Stomach smooth muscle (tissue), 2 donors: Measurements from ENCODE around the gene ARHGAP20.
"Not testable (repeated sequence)": the region's sequence is repeated elsewhere in the genome, so short reads cannot be mapped to it uniquely, and the experiment has no call there.

Experiments used
- H3K27ac ChIP-seq: one replicate; pipeline ENCODE4 v1.7.0; 2013; ENCODE audit warnings: mild to moderate bottlenecking, low read length, inconsistent platforms
- H3K27me3 ChIP-seq, 2 donors: one replicate each; pipeline ENCODE4 v1.7.0; 2013; ENCODE audit warnings: low read length in 2 of 2; ENCODE audit not compliant: insufficient read depth in 2 of 2, control insufficient read depth in 1 of 2
- H3K36me3 ChIP-seq, 2 donors: one replicate each; pipeline ENCODE4 v1.7.0; 2013; ENCODE audit warnings: low read length in 2 of 2; ENCODE audit not compliant: control insufficient read depth in 2 of 2, insufficient read depth in 2 of 2
- H3K4me1 ChIP-seq: one replicate; pipeline ENCODE4 v1.7.0; 2013; ENCODE audit warnings: low read length; ENCODE audit not compliant: control insufficient read depth, insufficient read depth
- H3K4me3 ChIP-seq, 2 donors: one replicate each; pipeline ENCODE4 v1.7.0; 2013; ENCODE audit warnings: low read length in 2 of 2
- H3K9ac ChIP-seq, 2 donors: one replicate each; pipeline ENCODE4 v1.7.0; 2013; ENCODE audit warnings: low read length in 2 of 2, mild to moderate bottlenecking in 1 of 2
- H3K9me3 ChIP-seq, 2 donors: one replicate each; pipeline ENCODE4 v1.7.0; 2013; ENCODE audit warnings: low read length in 2 of 2; ENCODE audit not compliant: control insufficient read depth in 2 of 2
- donor health status: healthy.
- donor health status: Pancreatic carcinoma.

The ARHGAP20 gene

GRCh38 chr11:110675548-110675947 lies 36.7 kb downstream of the ARHGAP20 start:
- Histone ChIP-seq H3K4me3 (no peak overlapping the region), H3K9me3 (no peaks in the 10 kb centered on the region), H3K4me1 (no peaks in the 10 kb centered on the region), H3K36me3 (no peaks in the 10 kb centered on the region), H3K27me3 (no peaks in the 10 kb centered on the region), H3K9ac (no peak overlapping the region), H3K27ac (no peak overlapping the region)

GRCh38 chr11:110665689-110666465 lies 46.4 kb downstream of the ARHGAP20 start:
- Histone ChIP-seq H3K9me3 (peaks cover 0 to 2% of the 10 kb centered on the region in 2 donors), H3K9ac (no peak overlapping the region), H3K4me1 (no peaks in the 10 kb centered on the region), H3K27me3 (no peaks in the 10 kb centered on the region), H3K27ac (no peak overlapping the region), H3K4me3 (no peak overlapping the region), H3K36me3 (no peaks in the 10 kb centered on the region)

GRCh38 chr11:110655967-110656366 lies 56.3 kb downstream of the ARHGAP20 start:
- no peaks in the 10 kb centered on the region for H3K9me3 ChIP-seq
- H3K4me3 ChIP-seq: no peak overlapping the region
- H3K4me1 ChIP-seq: no peaks in the 10 kb centered on the region
- no peaks in the 10 kb centered on the region for H3K36me3 ChIP-seq
- no peak overlapping the region for H3K27ac ChIP-seq
- no peak overlapping the region for H3K9ac ChIP-seq
- no peaks in the 10 kb centered on the region for H3K27me3 ChIP-seq

GRCh38 chr11:110654456-110654855 lies 57.8 kb downstream of the ARHGAP20 start:
- Histone ChIP-seq H3K4me3 (no peak overlapping the region), H3K27me3 (no peaks in the 10 kb centered on the region), H3K9ac (no peak overlapping the region), H3K9me3 (no peaks in the 10 kb centered on the region), H3K36me3 (no peaks in the 10 kb centered on the region), H3K4me1 (no peaks in the 10 kb centered on the region), H3K27ac (no peak overlapping the region)

GRCh38 chr11:110645253-110645652 lies 67.0 kb downstream of the ARHGAP20 start:
- H3K36me3 ChIP-seq: no peaks in the 10 kb centered on the region
- H3K9me3 ChIP-seq: no peaks in the 10 kb centered on the region
- no peak overlapping the region for H3K9ac ChIP-seq
- no peaks in the 10 kb centered on the region for H3K4me1 ChIP-seq
- no peaks in the 10 kb centered on the region for H3K27me3 ChIP-seq
- no peak overlapping the region for H3K27ac ChIP-seq
- no peak overlapping the region for H3K4me3 ChIP-seq

GRCh38 chr11:110634370-110634769 lies 77.9 kb downstream of the ARHGAP20 start:
- no peaks in the 10 kb centered on the region for H3K9me3 ChIP-seq

GRCh38 chr11:110631551-110631950 lies 80.7 kb downstream of the ARHGAP20 start:
- Histone ChIP-seq H3K9ac (no peak overlapping the region), H3K9me3 (no peaks in the 10 kb centered on the region), H3K27me3 (no peaks in the 10 kb centered on the region), H3K27ac (no peak overlapping the region), H3K4me3 (no peak overlapping the region), H3K4me1 (no peaks in the 10 kb centered on the region), H3K36me3 (no peaks in the 10 kb centered on the region)

More at GRCh38 chr11:110634370-110634769, 77.9 kb downstream of the ARHGAP20 start:
- no peaks in the 10 kb centered on the region for H3K27me3 ChIP-seq
- H3K36me3 ChIP-seq: no peaks in the 10 kb centered on the region
- H3K4me1 ChIP-seq: no peaks in the 10 kb centered on the region
- no peak overlapping the region for H3K4me3 ChIP-seq
- H3K9ac ChIP-seq: no peak overlapping the region
- no peak overlapping the region for H3K27ac ChIP-seq

GRCh38 chr11:110629594-110629993 lies 82.6 kb downstream of the ARHGAP20 start:
- Histone ChIP-seq H3K4me1 (no peaks in the 10 kb centered on the region), H3K27me3 (no peaks in the 10 kb centered on the region), H3K36me3 (no peaks in the 10 kb centered on the region), H3K9me3 (no peaks in the 10 kb centered on the region), H3K9ac (no peak overlapping the region), H3K4me3 (no peak overlapping the region), H3K27ac (no peak overlapping the region)

GRCh38 chr11:110621826-110622225 lies 90.4 kb downstream of the ARHGAP20 start:
- Histone ChIP-seq H3K9ac (no peak overlapping the region), H3K4me1 (no peaks in the 10 kb centered on the region), H3K9me3 (no peaks in the 10 kb centered on the region), H3K4me3 (no peak overlapping the region), H3K27me3 (no peaks in the 10 kb centered on the region), H3K27ac (no peak overlapping the region), H3K36me3 (no peaks in the 10 kb centered on the region)

- H3K9ac ChIP-seq, H3K9me3 ChIP-seq, H3K27me3 ChIP-seq, H3K4me1 ChIP-seq, H3K4me3 ChIP-seq, H3K36me3 ChIP-seq, H3K27ac ChIP-seq: not testable (repeated sequence)
Observed at GRCh38 chr11:110619366-110619765, 92.9 kb downstream of the ARHGAP20 start.

GRCh38 chr11:110614031-110614430 lies 98.2 kb downstream of the ARHGAP20 start:
- H3K9me3 ChIP-seq: no peaks in the 10 kb centered on the region
- H3K27ac ChIP-seq: no peak overlapping the region
- no peaks in the 10 kb centered on the region for H3K27me3 ChIP-seq
- no peaks in the 10 kb centered on the region for H3K36me3 ChIP-seq
- no peak overlapping the region for H3K9ac ChIP-seq
- no peaks in the 10 kb centered on the region for H3K4me1 ChIP-seq
- no peak overlapping the region for H3K4me3 ChIP-seq
